Measurements from ENCODE around the gene AKAP6.

The AKAP6 gene

GRCh38 chr14:32545506-32546210 lies 216.6 kb downstream of the AKAP6 start:
- Histone ChIP-seq H3K4me1 (ENCODE audit: low read depth, poor library complexity, severe bottlenecking) (no peaks in the 10 kb centered on the region), H3K4me3 (IDR thresholded peaks at IDR 0.05; ENCODE audit: insufficient read depth, low read depth, low read length) (no peak overlapping the region), H3K79me2 (ENCODE audit: insufficient read depth, low read depth) (no peaks in the 10 kb centered on the region), H3K4me2 (no peak overlapping the region), H3K9ac (no peak overlapping the region), H3K27me3 (ENCODE audit: insufficient read depth, low read depth) (no peaks in the 10 kb centered on the region), H2AFZ (ENCODE audit: low read depth) (no peak overlapping the region), H4K20me1 (ENCODE audit: insufficient read depth) (no peaks in the 10 kb centered on the region), H3K27ac (no peak overlapping the region), H3K36me3 (ENCODE audit: insufficient read depth) (no peaks in the 10 kb centered on the region)
- TF ChIP-seq, protein P1, sequence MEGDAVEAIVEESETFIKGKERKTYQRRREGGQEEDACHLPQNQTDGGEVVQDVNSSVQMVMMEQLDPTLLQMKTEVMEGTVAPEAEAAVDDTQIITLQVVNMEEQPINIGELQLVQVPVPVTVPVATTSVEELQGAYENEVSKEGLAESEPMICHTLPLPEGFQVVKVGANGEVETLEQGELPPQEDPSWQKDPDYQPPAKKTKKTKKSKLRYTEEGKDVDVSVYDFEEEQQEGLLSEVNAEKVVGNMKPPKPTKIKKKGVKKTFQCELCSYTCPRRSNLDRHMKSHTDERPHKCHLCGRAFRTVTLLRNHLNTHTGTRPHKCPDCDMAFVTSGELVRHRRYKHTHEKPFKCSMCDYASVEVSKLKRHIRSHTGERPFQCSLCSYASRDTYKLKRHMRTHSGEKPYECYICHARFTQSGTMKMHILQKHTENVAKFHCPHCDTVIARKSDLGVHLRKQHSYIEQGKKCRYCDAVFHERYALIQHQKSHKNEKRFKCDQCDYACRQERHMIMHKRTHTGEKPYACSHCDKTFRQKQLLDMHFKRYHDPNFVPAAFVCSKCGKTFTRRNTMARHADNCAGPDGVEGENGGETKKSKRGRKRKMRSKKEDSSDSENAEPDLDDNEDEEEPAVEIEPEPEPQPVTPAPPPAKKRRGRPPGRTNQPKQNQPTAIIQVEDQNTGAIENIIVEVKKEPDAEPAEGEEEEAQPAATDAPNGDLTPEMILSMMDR (conservative IDR thresholded peaks at IDR 0.05; ENCODE audit: low read depth, low read length), result no peak

DNA sequence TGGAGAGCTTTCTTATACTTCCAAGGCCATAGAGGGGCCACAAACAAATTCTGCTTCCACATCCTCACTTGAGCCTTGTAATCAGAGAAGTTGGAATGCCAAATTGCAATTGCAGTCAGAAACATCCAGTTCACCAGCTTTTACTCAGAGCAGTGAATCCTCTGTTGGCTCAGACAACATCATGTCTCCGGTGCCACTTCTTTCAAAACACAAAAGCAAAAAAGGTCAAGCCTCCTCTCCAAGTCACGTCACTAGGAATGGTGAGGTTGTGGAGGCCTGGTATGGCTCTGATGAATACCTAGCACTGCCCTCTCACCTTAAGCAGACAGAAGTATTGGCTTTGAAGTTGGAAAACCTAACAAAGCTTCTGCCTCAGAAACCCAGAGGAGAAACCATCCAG lies 217.1 kb downstream of the AKAP6 start:
- Histone ChIP-seq H3K9ac (no peak overlapping the region), H3K79me2 (ENCODE audit: insufficient read depth, low read depth) (no peaks in the 10 kb centered on the region), H3K27me3 (ENCODE audit: insufficient read depth, low read depth) (no peaks in the 10 kb centered on the region), H2AFZ (ENCODE audit: low read depth) (no peak overlapping the region), H4K20me1 (ENCODE audit: insufficient read depth) (no peaks in the 10 kb centered on the region), H3K36me3 (ENCODE audit: insufficient read depth) (no peaks in the 10 kb centered on the region), H3K4me1 (ENCODE audit: low read depth, poor library complexity, severe bottlenecking) (no peaks in the 10 kb centered on the region), H3K4me3 (IDR thresholded peaks at IDR 0.05; ENCODE audit: insufficient read depth, low read depth, low read length) (no peak overlapping the region), H3K4me2 (no peak overlapping the region), H3K27ac (no peak overlapping the region)
- TF ChIP-seq, protein P1 (conservative IDR thresholded peaks at IDR 0.05; ENCODE audit: low read depth, low read length), result no peak

- Histone ChIP-seq H3K27me3 (ENCODE audit: insufficient read depth, low read depth) (no peaks in the 10 kb centered on the region), H3K27ac (no peak overlapping the region)
Observed at GRCh38 chr14:32552766-32553165, 223.7 kb downstream of the AKAP6 start.

GRCh38 chr14:32559048-32559447 lies 229.9 kb downstream of the AKAP6 start:
- TF ChIP-seq, protein P1 (conservative IDR thresholded peaks at IDR 0.05; ENCODE audit: low read depth, low read length), result no peak
- H3K27me3 ChIP-seq (ENCODE audit: insufficient read depth, low read depth), result no peaks in the 10 kb centered on the region
- no peaks in the 10 kb centered on the region for H3K4me1 ChIP-seq (ENCODE audit: low read depth, poor library complexity, severe bottlenecking)
- H3K36me3 ChIP-seq (ENCODE audit: insufficient read depth), result no peaks in the 10 kb centered on the region
- no peak overlapping the region for H3K27ac ChIP-seq
- H3K9ac ChIP-seq, result no peak overlapping the region
- no peaks in the 10 kb centered on the region for H4K20me1 ChIP-seq (ENCODE audit: insufficient read depth)
- no peak overlapping the region for H2AFZ ChIP-seq (ENCODE audit: low read depth)
- no peak overlapping the region for H3K4me2 ChIP-seq
- H3K4me3 ChIP-seq (IDR thresholded peaks at IDR 0.05; ENCODE audit: insufficient read depth, low read depth, low read length), result no peak overlapping the region
- no peaks in the 10 kb centered on the region for H3K79me2 ChIP-seq (ENCODE audit: insufficient read depth, low read depth)

More at GRCh38 chr14:32552766-32553165, 223.7 kb downstream of the AKAP6 start:
- no peak overlapping the region for H3K9ac ChIP-seq
- H3K4me3 ChIP-seq (IDR thresholded peaks at IDR 0.05; ENCODE audit: insufficient read depth, low read depth, low read length), result no peak overlapping the region
- no peaks in the 10 kb centered on the region for H3K79me2 ChIP-seq (ENCODE audit: insufficient read depth, low read depth)
- H3K4me1 ChIP-seq (ENCODE audit: low read depth, poor library complexity, severe bottlenecking), result no peaks in the 10 kb centered on the region
- H3K36me3 ChIP-seq (ENCODE audit: insufficient read depth), result no peaks in the 10 kb centered on the region
- H3K4me2 ChIP-seq, result no peak overlapping the region
- no peaks in the 10 kb centered on the region for H4K20me1 ChIP-seq (ENCODE audit: insufficient read depth)
- no peak overlapping the region for H2AFZ ChIP-seq (ENCODE audit: low read depth)
- TF ChIP-seq, protein P1 (conservative IDR thresholded peaks at IDR 0.05; ENCODE audit: low read depth, low read length), result no peak

Data from KMS-11 (cell line).